Measurements from ENCODE around the gene MAJIN.

Gene MAJIN

GRCh38 chr11:64931290-64931689 lies 40.6 kb downstream of the MAJIN start:
- no peak for DNase-seq

GRCh38 chr11:64930340-64930739 lies 41.6 kb downstream of the MAJIN start:
- no peak for DNase-seq

GRCh38 chr11:64929625-64930024 lies 42.3 kb downstream of the MAJIN start:
- no peak for DNase-seq

- DNase-seq: no peak
Observed at GRCh38 chr11:64928957-64929356, 43.0 kb downstream of the MAJIN start.

GRCh38 chr11:64926689-64927088 lies 45.2 kb downstream of the MAJIN start:
- no peak for DNase-seq

- DNase-seq: no peak
Observed at GRCh38 chr11:64925536-64926436, 46.1 kb downstream of the MAJIN start.

- DNase-seq: no peak
Observed at GRCh38 chr11:64924910-64925284, 47.0 kb downstream of the MAJIN start.

GRCh38 chr11:64923944-64924909 lies 47.7 kb downstream of the MAJIN start, which contains the start of gene PPP2R5B:
Gene PPP2R5B (plus strand): TSS chr11:64924689. CDS start chr11:64925735, 1,046 bp downstream.
- DNase-seq: peak; percentile 90

- DNase-seq: no peak
Observed at GRCh38 chr11:64923151-64923661, 48.7 kb downstream of the MAJIN start.

GRCh38 chr11:64921384-64921783 lies 50.5 kb downstream of the MAJIN start:
- DNase-seq: no peak

GRCh38 chr11:64920124-64920523 lies 51.8 kb downstream of the MAJIN start:
- DNase-seq: no peak

- DNase-seq: no peak
Observed at GRCh38 chr11:64919627-64920026, 52.3 kb downstream of the MAJIN start.

- DNase-seq: no peak
Observed at GRCh38 chr11:64918017-64918416, 53.9 kb downstream of the MAJIN start.

- DNase-seq: no peak
Observed at GRCh38 chr11:64917663-64917995, 54.3 kb downstream of the MAJIN start.

- DNase-seq: peak; percentile 99
Observed at GRCh38 chr11:64916775-64917662, 54.9 kb downstream of the MAJIN start, which contains the start of gene ATG2A. Gene ATG2A (minus strand): TSS chr11:64917209. CDS start chr11:64917135, 74 bp downstream.

GRCh38 chr11:64916040-64916774 lies 55.7 kb downstream of the MAJIN start:
- DNase-seq: no peak

- DNase-seq: no peak
Observed at GRCh38 chr11:64915376-64915887, 56.5 kb downstream of the MAJIN start.

- DNase-seq: no peak
Observed at GRCh38 chr11:64914123-64914522, 57.8 kb downstream of the MAJIN start.

- no peak for DNase-seq
Observed at GRCh38 chr11:64913171-64913727, 58.7 kb downstream of the MAJIN start.

- no peak for DNase-seq
Observed at GRCh38 chr11:64911689-64912088, 60.2 kb downstream of the MAJIN start.

GRCh38 chr11:64911142-64911541 lies 60.8 kb downstream of the MAJIN start:
- DNase-seq: no peak
